Measurements from ENCODE around the gene KRTAP10-2.

KRTAP10-2 gene

GRCh38 chr21:44569861-44570517 is 18.7 kb upstream of the KRTAP10-2 start:
- ATAC-seq (ENCODE audit: insufficient read depth, low read depth) (no peak), DNase-seq (no peak)
- H3K9ac ChIP-seq (ENCODE audit: low read depth, low read length), result no peak overlapping the region
- no peaks in the 10 kb centered on the region for H3K4me1 ChIP-seq (ENCODE audit: insufficient read depth, low read length)
- H3K4me2 ChIP-seq (ENCODE audit: insufficient read depth, low read length), result no peak overlapping the region
- H3K9me3 ChIP-seq (ENCODE audit: insufficient read depth, low read length, severe bottlenecking), result no peaks in the 10 kb centered on the region
- no peak overlapping the region for H3K4me3 ChIP-seq (ENCODE audit: low read depth in 1 of 2, low read length in 2 of 2)
- no peaks in the 10 kb centered on the region for H3K36me3 ChIP-seq (ENCODE audit: insufficient read depth, low read length)
- H2AFZ ChIP-seq (ENCODE audit: low read depth, low read length), result no peak overlapping the region
- no peaks in the 10 kb centered on the region for H3K27me3 ChIP-seq (ENCODE audit: insufficient read depth, low read length, poor library complexity)
- no peaks in the 10 kb centered on the region for H3K79me2 ChIP-seq (ENCODE audit: insufficient read depth, low read length)
- no peaks in the 10 kb centered on the region for H4K20me1 ChIP-seq (ENCODE audit: insufficient read depth, low read length)
- H3K27ac ChIP-seq (ENCODE audit: low read length), result no peak overlapping the region
- no peak for TF ChIP-seq EZH2 (IDR thresholded peaks at IDR 0.05; ENCODE audit: borderline replicate concordance, low read depth, low read length, severe bottlenecking)
- no peak for TF ChIP-seq CTCF (IDR thresholded peaks at IDR 0.05; ENCODE audit: borderline replicate concordance, extremely low read depth, low read length, poor library complexity, severe bottlenecking)

GRCh38 chr21:44568667-44569556 is 17.6 kb upstream of the KRTAP10-2 start:
- Histone ChIP-seq H2AFZ (ENCODE audit: low read depth, low read length) (no peak overlapping the region), H3K36me3 (ENCODE audit: insufficient read depth, low read length) (no peaks in the 10 kb centered on the region), H4K20me1 (ENCODE audit: insufficient read depth, low read length) (no peaks in the 10 kb centered on the region), H3K27me3 (ENCODE audit: insufficient read depth, low read length, poor library complexity) (no peaks in the 10 kb centered on the region), H3K79me2 (ENCODE audit: insufficient read depth, low read length) (no peaks in the 10 kb centered on the region), H3K9me3 (ENCODE audit: insufficient read depth, low read length, severe bottlenecking) (no peaks in the 10 kb centered on the region), H3K4me1 (ENCODE audit: insufficient read depth, low read length) (no peaks in the 10 kb centered on the region), H3K9ac (ENCODE audit: low read depth, low read length) (no peak overlapping the region), H3K4me2 (ENCODE audit: insufficient read depth, low read length) (no peak overlapping the region), H3K27ac (ENCODE audit: low read length) (no peak overlapping the region), H3K4me3 (ENCODE audit: low read depth in 1 of 2, low read length in 2 of 2) (no peak overlapping the region)
- ATAC-seq (ENCODE audit: insufficient read depth, low read depth), result no peak
- TF ChIP-seq CTCF (IDR thresholded peaks at IDR 0.05; ENCODE audit: borderline replicate concordance, extremely low read depth, low read length, poor library complexity, severe bottlenecking) (no peak), EZH2 (IDR thresholded peaks at IDR 0.05; ENCODE audit: borderline replicate concordance, low read depth, low read length, severe bottlenecking) (no peak)
- no peak for DNase-seq

- no peak for TF ChIP-seq EZH2 (IDR thresholded peaks at IDR 0.05; ENCODE audit: borderline replicate concordance, low read depth, low read length, severe bottlenecking)
- no peak for TF ChIP-seq CTCF (IDR thresholded peaks at IDR 0.05; ENCODE audit: borderline replicate concordance, extremely low read depth, low read length, poor library complexity, severe bottlenecking)
- no peaks in the 10 kb centered on the region for H3K9me3 ChIP-seq (ENCODE audit: insufficient read depth, low read length, severe bottlenecking)
- H4K20me1 ChIP-seq (ENCODE audit: insufficient read depth, low read length), result no peaks in the 10 kb centered on the region
- no peak overlapping the region for H3K4me2 ChIP-seq (ENCODE audit: insufficient read depth, low read length)
- H3K27me3 ChIP-seq (ENCODE audit: insufficient read depth, low read length, poor library complexity), result no peaks in the 10 kb centered on the region
- H3K4me1 ChIP-seq (ENCODE audit: insufficient read depth, low read length), result no peaks in the 10 kb centered on the region
- H3K27ac ChIP-seq (ENCODE audit: low read length), result no peak overlapping the region
- no peaks in the 10 kb centered on the region for H3K36me3 ChIP-seq (ENCODE audit: insufficient read depth, low read length)
- DNase-seq (no peak), ATAC-seq (ENCODE audit: insufficient read depth, low read depth) (no peak)
- H3K4me3 ChIP-seq (ENCODE audit: low read depth in 1 of 2, low read length in 2 of 2), result no peak overlapping the region
- no peak overlapping the region for H2AFZ ChIP-seq (ENCODE audit: low read depth, low read length)
- no peaks in the 10 kb centered on the region for H3K79me2 ChIP-seq (ENCODE audit: insufficient read depth, low read length)
- H3K9ac ChIP-seq (ENCODE audit: low read depth, low read length), result no peak overlapping the region
Measured at GRCh38 chr21:44568261-44568660, 17.0 kb upstream of the KRTAP10-2 start.
